ENCODE results near the gene TMA7B. TPM values are rescaled to one million over a fixed set of nuclear protein-coding genes. Genes with fewer than 3 reads are reported as not detected.

Gene TMA7B
- total and polyA plus RNA-seq, 10 of the 15 experiments (the other 5 are each of a cell fraction or from before 2014, with no cell fraction given), result 0.33 to 2.9 (median 1.8) TPM

GRCh38 chr22:40009292-40009774 lies 49.1 kb downstream of the TMA7B start (continued):
- no peak for TF ChIP-seq MTA2 (IDR thresholded peaks at IDR 0.05; ENCODE audit: low read depth)
- TF ChIP-seq, protein P1, sequence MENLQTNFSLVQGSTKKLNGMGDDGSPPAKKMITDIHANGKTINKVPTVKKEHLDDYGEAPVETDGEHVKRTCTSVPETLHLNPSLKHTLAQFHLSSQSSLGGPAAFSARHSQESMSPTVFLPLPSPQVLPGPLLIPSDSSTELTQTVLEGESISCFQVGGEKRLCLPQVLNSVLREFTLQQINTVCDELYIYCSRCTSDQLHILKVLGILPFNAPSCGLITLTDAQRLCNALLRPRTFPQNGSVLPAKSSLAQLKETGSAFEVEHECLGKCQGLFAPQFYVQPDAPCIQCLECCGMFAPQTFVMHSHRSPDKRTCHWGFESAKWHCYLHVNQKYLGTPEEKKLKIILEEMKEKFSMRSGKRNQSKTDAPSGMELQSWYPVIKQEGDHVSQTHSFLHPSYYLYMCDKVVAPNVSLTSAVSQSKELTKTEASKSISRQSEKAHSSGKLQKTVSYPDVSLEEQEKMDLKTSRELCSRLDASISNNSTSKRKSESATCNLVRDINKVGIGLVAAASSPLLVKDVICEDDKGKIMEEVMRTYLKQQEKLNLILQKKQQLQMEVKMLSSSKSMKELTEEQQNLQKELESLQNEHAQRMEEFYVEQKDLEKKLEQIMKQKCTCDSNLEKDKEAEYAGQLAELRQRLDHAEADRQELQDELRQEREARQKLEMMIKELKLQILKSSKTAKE (IDR thresholded peaks at IDR 0.05; ENCODE audit: low read depth, poor library complexity, severe bottlenecking), result no peak
- TF ChIP-seq CBX5 (IDR thresholded peaks at IDR 0.05; ENCODE audit: low read depth), result no peak
- TF ChIP-seq, protein P2, sequence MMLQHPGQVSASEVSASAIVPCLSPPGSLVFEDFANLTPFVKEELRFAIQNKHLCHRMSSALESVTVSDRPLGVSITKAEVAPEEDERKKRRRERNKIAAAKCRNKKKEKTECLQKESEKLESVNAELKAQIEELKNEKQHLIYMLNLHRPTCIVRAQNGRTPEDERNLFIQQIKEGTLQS (IDR thresholded peaks at IDR 0.05; ENCODE audit: borderline replicate concordance, extremely low read depth, low read depth, low read length), result no peak
- TF ChIP-seq SREBF1 (IDR thresholded peaks at IDR 0.05; ENCODE audit: low read length), result no peak
- TF ChIP-seq, protein P3, sequence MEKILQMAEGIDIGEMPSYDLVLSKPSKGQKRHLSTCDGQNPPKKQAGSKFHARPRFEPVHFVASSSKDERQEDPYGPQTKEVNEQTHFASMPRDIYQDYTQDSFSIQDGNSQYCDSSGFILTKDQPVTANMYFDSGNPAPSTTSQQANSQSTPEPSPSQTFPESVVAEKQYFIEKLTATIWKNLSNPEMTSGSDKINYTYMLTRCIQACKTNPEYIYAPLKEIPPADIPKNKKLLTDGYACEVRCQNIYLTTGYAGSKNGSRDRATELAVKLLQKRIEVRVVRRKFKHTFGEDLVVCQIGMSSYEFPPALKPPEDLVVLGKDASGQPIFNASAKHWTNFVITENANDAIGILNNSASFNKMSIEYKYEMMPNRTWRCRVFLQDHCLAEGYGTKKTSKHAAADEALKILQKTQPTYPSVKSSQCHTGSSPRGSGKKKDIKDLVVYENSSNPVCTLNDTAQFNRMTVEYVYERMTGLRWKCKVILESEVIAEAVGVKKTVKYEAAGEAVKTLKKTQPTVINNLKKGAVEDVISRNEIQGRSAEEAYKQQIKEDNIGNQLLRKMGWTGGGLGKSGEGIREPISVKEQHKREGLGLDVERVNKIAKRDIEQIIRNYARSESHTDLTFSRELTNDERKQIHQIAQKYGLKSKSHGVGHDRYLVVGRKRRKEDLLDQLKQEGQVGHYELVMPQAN (conservative IDR thresholded peaks at IDR 0.05), result no peak
- no peak for TF ChIP-seq LARP7 (IDR thresholded peaks at IDR 0.05)
- no peak for TF ChIP-seq TBL1XR1 (IDR thresholded peaks at IDR 0.05; ENCODE audit: low read depth, low read length)
- TF ChIP-seq YBX1 (IDR thresholded peaks at IDR 0.05), result no peak
- no peak for TF ChIP-seq STAT1 (conservative IDR thresholded peaks at IDR 0.05)

Measured in GM12878 (cell line).